ENCODE results near the gene ZMIZ2. TPM values are rescaled to one million over a fixed set of nuclear protein-coding genes. Genes with fewer than 3 reads are reported as not detected.

Gene ZMIZ2
- total and polyA plus RNA-seq, 2 experiments from 2014 or later, result 15.5 to 46.1 TPM

GRCh38 chr7:44738876-44739665 is 9.6 kb upstream of the ZMIZ2 start:
- Histone ChIP-seq H4K20me1 (replicated peaks; ENCODE audit: insufficient read depth) (no peaks in the 10 kb centered on the region), H3K27me3 (ENCODE audit: insufficient read depth) (no peaks in the 10 kb centered on the region), H3K79me2 (replicated peaks; ENCODE audit: insufficient read depth) (no peaks in the 10 kb centered on the region), H3K4me1 (ENCODE audit: insufficient read depth) (no peaks in the 10 kb centered on the region), H3F3A (replicated peaks; ENCODE audit: low read depth) (no peaks in the 10 kb centered on the region), H3K36me3 (ENCODE audit: insufficient read depth) (no peaks in the 10 kb centered on the region), H3K4me2 (no peak overlapping the region), H2AFZ (no peak overlapping the region), H3K9me2 (ENCODE audit: insufficient read depth) (no peaks in the 10 kb centered on the region), H3K4me3 (no peak overlapping the region), H3K27ac (ENCODE audit: low read depth) (no peak overlapping the region)
- Mint-ChIP-seq H3K27me3 (ENCODE audit: insufficient read depth, low read depth, poor library complexity) (peaks cover 6% of the 10 kb centered on the region), H3K4me3 (no peak overlapping the region), H3K4me1 (no peaks in the 10 kb centered on the region), H3K9me3 (no peaks in the 10 kb centered on the region), H3K36me3 (ENCODE audit: low read depth) (no peaks in the 10 kb centered on the region), H3K27ac (no peak overlapping the region)
- ATAC-seq, result no peak
- no peak for DNase-seq (ENCODE audit: low spot score)
- TF ChIP-seq STAT1 (IDR thresholded peaks at IDR 0.05; ENCODE audit: unreplicated experiment) (no peak), POLR2AphosphoS5 (IDR thresholded peaks at IDR 0.05; ENCODE audit: low read depth) (no peak), ZNF462 (CRISPR knock-in tag; IDR thresholded peaks at IDR 0.05) (no peak), NANOG (IDR thresholded peaks at IDR 0.05; ENCODE audit: borderline replicate concordance) (no peak), ZNF331 (CRISPR knock-in tag; IDR thresholded peaks at IDR 0.05; ENCODE audit: low read depth) (no peak), EZH2 (IDR thresholded peaks at IDR 0.05; ENCODE audit: low read depth, unreplicated experiment) (no peak), ZNF114 (CRISPR knock-in tag; IDR thresholded peaks at IDR 0.05) (no peak), JUNB (IDR thresholded peaks at IDR 0.05; ENCODE audit: unreplicated experiment) (no peak)
- TF ChIP-seq, protein P1, sequence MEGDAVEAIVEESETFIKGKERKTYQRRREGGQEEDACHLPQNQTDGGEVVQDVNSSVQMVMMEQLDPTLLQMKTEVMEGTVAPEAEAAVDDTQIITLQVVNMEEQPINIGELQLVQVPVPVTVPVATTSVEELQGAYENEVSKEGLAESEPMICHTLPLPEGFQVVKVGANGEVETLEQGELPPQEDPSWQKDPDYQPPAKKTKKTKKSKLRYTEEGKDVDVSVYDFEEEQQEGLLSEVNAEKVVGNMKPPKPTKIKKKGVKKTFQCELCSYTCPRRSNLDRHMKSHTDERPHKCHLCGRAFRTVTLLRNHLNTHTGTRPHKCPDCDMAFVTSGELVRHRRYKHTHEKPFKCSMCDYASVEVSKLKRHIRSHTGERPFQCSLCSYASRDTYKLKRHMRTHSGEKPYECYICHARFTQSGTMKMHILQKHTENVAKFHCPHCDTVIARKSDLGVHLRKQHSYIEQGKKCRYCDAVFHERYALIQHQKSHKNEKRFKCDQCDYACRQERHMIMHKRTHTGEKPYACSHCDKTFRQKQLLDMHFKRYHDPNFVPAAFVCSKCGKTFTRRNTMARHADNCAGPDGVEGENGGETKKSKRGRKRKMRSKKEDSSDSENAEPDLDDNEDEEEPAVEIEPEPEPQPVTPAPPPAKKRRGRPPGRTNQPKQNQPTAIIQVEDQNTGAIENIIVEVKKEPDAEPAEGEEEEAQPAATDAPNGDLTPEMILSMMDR (conservative IDR thresholded peaks at IDR 0.05; ENCODE audit: low read depth in 2 of 2), result no peak

Measured in GM23338 (cell line).